Mesothelial cell of epicardium (in vitro differentiated cells): ENCODE measurements around the gene B4GALT4. TPM values are rescaled to one million over a fixed set of nuclear protein-coding genes. Genes with fewer than 3 reads are reported as not detected.

Experiments used
- DNase-seq, 2 experiments: peaks; one replicate each; pipeline ENCODE4 v3.0.0; 2021; ENCODE audit warnings: low spot score in 2 of 2; ENCODE audit not compliant: unreplicated experiment in 2 of 2
- H3K27ac Mint-ChIP-seq: 2 replicates; pipeline ENCODE4 v1.8.0; 2021; ENCODE audit warnings: mixed read lengths
- H3K27me3 Mint-ChIP-seq: 2 replicates; pipeline ENCODE4 v1.8.0; 2021; ENCODE audit warnings: low read depth, mixed read lengths
- H3K36me3 Mint-ChIP-seq: 2 replicates; pipeline ENCODE4 v1.8.0; 2021; ENCODE audit warnings: mixed read lengths
- H3K4me1 Mint-ChIP-seq: 2 replicates; pipeline ENCODE4 v1.8.0; 2021; ENCODE audit warnings: mixed read lengths
- H3K4me3 Mint-ChIP-seq: 2 replicates; pipeline ENCODE4 v1.8.0; 2021; ENCODE audit warnings: mild to moderate bottlenecking, moderate library complexity, mixed read lengths
- H3K9me3 Mint-ChIP-seq: 2 replicates; pipeline ENCODE4 v1.8.0; 2021; ENCODE audit warnings: mixed read lengths
- total RNA-seq: library from RNA; stranded (reverse); gene quantifications from 3 replicates; pipeline ENCODE4 v1.2.1, GENCODE V29; 2021
- TF ChIP-seq, protein P1 (sequence below): fragments of 200-600 bp; sonication (generic); IDR thresholded peaks from one replicate; pipeline ENCODE4 v1.5.0; 2021; ENCODE audit warnings: antibody characterized with exemption; ENCODE audit not compliant: unreplicated experiment

B4GALT4 gene
- total RNA-seq, 1 donor from 2014 or later: 23.1 TPM

DNA sequence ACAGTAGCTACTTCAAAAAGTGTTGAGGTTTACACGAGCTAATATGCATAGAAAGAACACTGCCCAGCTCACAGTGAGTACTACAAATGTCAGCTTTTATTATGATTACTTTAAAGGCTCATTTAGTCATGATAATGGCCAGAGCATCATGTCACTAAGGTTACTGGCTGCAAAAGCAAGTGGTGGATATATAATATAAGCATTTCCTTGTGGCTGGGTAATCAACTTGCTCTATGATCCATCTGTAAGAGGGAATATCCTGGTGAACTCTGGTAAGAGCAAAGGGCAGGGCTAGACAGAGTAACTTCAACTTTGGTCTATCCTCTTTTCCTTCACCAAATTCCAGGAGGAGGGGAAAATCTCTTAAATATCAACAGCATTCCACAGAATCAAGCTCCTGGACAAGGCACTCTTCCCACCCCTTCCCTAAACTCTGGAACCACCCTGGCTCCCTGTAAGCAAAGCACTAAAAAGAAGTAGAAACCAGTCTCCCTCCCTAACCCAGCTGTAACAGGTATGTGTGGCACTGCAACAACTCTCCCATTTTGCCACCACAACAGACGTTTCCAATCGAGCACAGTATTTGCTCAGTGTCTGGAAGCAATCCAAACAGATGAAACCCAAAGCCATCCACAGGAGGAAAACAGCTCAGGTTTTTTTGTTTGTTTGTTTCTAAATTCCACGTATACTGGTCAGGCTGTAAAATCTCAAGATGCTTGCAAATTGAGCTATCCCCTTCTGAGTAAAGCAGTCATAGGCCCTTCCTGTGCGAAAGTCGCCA is 13.4 kb downstream of the B4GALT4 start:
- Mint-ChIP-seq H3K9me3 (peaks cover 5% of the 10 kb centered on the region), H3K4me1 (no peaks in the 10 kb centered on the region), H3K4me3 (no peak overlapping the region), H3K27me3 (no peaks in the 10 kb centered on the region), H3K27ac (no peak overlapping the region), H3K36me3 (peaks cover 40% of the 10 kb centered on the region)
- TF ChIP-seq, protein P1, sequence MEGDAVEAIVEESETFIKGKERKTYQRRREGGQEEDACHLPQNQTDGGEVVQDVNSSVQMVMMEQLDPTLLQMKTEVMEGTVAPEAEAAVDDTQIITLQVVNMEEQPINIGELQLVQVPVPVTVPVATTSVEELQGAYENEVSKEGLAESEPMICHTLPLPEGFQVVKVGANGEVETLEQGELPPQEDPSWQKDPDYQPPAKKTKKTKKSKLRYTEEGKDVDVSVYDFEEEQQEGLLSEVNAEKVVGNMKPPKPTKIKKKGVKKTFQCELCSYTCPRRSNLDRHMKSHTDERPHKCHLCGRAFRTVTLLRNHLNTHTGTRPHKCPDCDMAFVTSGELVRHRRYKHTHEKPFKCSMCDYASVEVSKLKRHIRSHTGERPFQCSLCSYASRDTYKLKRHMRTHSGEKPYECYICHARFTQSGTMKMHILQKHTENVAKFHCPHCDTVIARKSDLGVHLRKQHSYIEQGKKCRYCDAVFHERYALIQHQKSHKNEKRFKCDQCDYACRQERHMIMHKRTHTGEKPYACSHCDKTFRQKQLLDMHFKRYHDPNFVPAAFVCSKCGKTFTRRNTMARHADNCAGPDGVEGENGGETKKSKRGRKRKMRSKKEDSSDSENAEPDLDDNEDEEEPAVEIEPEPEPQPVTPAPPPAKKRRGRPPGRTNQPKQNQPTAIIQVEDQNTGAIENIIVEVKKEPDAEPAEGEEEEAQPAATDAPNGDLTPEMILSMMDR: no peak
- no peak for DNase-seq

DNA sequence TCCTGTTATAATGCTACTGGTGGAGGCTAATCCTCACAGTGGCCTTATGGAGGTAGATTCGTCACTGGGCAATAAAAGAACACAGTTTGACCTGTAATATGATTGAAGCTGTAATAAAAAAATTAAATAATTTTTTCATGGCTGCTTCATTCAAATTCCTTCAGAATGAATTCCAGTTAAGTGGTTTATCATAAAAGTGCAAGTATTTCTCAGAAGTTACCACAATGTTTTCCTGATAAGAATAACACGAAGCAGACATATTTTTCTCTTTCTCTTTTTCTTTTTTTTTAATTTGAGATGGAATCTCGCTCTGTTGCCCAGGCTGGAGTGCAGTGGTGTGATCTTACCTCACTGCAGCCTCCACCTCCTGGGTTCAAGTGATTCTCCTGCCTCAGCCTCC is 15.6 kb downstream of the B4GALT4 start:
- H3K9me3 Mint-ChIP-seq: peaks cover 5% of the 10 kb centered on the region
- H3K4me1 Mint-ChIP-seq: no peaks in the 10 kb centered on the region
- TF ChIP-seq, protein P1: no peak
- H3K4me3 Mint-ChIP-seq: no peak overlapping the region
- H3K27me3 Mint-ChIP-seq: no peaks in the 10 kb centered on the region
- no peak overlapping the region for H3K27ac Mint-ChIP-seq
- peaks cover 38% of the 10 kb centered on the region for H3K36me3 Mint-ChIP-seq
- no peak for DNase-seq

DNA sequence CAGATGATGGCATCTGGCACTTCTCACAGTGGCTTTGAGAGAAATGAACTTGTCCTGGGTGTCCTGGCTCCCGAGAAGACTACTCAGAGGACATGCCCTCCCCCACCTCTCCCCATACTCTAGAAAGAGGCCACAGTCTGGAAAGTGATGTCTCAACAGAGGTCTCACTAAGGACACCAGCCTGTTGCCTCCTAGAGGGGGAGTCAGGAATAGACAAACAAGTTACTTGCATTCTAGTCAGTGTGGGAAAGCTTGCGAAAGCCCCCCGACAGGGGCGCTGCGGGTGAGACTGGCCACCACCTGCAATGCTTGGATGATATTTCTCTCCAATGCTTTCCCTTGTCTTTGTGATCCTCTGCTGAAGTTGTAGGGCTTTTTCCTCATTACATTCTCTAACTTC is 17.2 kb downstream of the B4GALT4 start:
- Mint-ChIP-seq H3K27ac (no peak overlapping the region), H3K36me3 (peaks cover 33% of the 10 kb centered on the region), H3K4me3 (no peak overlapping the region), H3K4me1 (no peaks in the 10 kb centered on the region), H3K9me3 (no peaks in the 10 kb centered on the region), H3K27me3 (no peaks in the 10 kb centered on the region)
- no peak for DNase-seq
- TF ChIP-seq, protein P1: no peak

DNA sequence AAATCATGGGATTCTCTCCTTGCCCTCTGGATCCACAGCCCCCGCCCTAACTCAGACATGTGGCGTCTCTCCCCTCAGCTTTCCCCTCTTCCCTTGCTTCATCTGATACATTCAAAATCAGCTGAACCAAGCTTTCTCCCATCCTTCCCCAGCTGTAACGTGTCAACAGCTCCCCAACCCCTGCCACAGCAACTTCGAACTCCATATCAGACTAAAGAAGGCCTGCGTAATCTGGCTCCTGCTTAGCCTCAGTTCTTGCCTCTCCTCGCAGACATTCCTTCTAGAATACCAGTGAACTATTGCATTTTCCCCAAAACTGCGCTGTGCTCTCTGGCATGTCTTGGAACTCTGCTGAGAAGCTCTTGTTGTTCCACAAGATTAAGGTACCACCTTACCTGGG is 18.3 kb downstream of the B4GALT4 start:
- Mint-ChIP-seq H3K27ac (no peak overlapping the region), H3K27me3 (no peaks in the 10 kb centered on the region), H3K4me1 (no peaks in the 10 kb centered on the region), H3K9me3 (no peaks in the 10 kb centered on the region), H3K4me3 (no peak overlapping the region), H3K36me3 (peaks cover 34% of the 10 kb centered on the region)
- no peak for DNase-seq
- TF ChIP-seq, protein P1: no peak

- H3K4me3 Mint-ChIP-seq: no peak overlapping the region
- H3K4me1 Mint-ChIP-seq: no peaks in the 10 kb centered on the region
- H3K9me3 Mint-ChIP-seq: no peaks in the 10 kb centered on the region
- H3K36me3 Mint-ChIP-seq: peaks cover 35% of the 10 kb centered on the region
- H3K27me3 Mint-ChIP-seq: no peaks in the 10 kb centered on the region
- DNase-seq: no peak
- TF ChIP-seq, protein P1: no peak
- H3K27ac Mint-ChIP-seq: no peak overlapping the region
Observed at GRCh38 chr3:119221779-119222320, 18.8 kb downstream of the B4GALT4 start.
